Heart left ventricle (tissue), 13 donors: ENCODE measurements around the gene RNLS.

Experiments
- POLR2A ChIP-seq, 2 donors: fragments of 450-650 bp; IDR thresholded peaks; one replicate each; pipeline ENCODE4 v1.6.1; 2017; ENCODE audit warnings: antibody characterized with exemption in 2 of 2, mild to moderate bottlenecking in 2 of 2, moderate library complexity in 2 of 2
- TF ChIP-seq, protein P1 (sequence below), 12 donors: fragments of 200-600 bp; sonication (generic) in 4 of 12; IDR thresholded peaks; one replicate each; pipeline versions ENCODE4 v1.5.0 to v1.8.0; 2018 to 2022; ENCODE audit warnings: antibody characterized with exemption in 12 of 12, mild to moderate bottlenecking in 5 of 12
- donor health status: ischemic (EF 13 %, LVEDD 7.1; RV severe dilation, severe dysfunction).
- donor health status: DM: no; HTN: yes; CAD: no.
- donor health status: DM: no; HTN: no; CAD: no.
- donor health status: ischemic (EF 25% LVEDD 6.9; RV normal size, moderate dysfunction).
- donor health status: ischemic (EF 25% LVEDD 5.7; RV mildly dilated, moderate dysfunction).
- donor health status: ischemic (EF 35%, LVEDD 5.7; RV mildly dilated, moderate dysfunction).
- donor health status: nonischemic (EF 11% LVEDD 7.7; RV severe dilation, severe dysfunction).
- donor health status: DM: yes; HTN: yes; CAD: no.
- donor health status: PGD.
- donor health status: ischemic (EF 29% LVEDD 5.4; RV normal size, mild dysfunction).
- donor health status: nonischemic (EF 23%, LVEDD 6.1; RV moderate dilation, normal function).

DNA sequence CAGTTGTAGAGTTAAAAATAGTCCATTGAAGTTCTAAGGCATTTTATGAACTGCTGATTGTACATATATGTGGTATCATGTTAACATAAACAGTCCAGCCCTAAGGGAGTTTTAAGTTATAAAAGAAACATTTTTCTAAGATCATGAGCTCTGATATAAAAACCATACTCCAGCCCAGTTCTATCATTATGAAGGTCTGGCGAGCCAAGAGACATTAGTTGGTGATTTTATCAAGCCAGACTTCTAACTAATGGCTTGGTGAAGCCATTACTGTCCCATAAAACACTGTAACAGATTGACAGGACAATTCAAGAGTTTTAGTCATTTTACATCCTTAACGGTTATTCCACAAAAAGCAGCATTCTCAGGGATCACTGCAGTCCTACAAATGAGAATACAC is 221.6 kb downstream of the RNLS start:
- TF ChIP-seq, protein P1, sequence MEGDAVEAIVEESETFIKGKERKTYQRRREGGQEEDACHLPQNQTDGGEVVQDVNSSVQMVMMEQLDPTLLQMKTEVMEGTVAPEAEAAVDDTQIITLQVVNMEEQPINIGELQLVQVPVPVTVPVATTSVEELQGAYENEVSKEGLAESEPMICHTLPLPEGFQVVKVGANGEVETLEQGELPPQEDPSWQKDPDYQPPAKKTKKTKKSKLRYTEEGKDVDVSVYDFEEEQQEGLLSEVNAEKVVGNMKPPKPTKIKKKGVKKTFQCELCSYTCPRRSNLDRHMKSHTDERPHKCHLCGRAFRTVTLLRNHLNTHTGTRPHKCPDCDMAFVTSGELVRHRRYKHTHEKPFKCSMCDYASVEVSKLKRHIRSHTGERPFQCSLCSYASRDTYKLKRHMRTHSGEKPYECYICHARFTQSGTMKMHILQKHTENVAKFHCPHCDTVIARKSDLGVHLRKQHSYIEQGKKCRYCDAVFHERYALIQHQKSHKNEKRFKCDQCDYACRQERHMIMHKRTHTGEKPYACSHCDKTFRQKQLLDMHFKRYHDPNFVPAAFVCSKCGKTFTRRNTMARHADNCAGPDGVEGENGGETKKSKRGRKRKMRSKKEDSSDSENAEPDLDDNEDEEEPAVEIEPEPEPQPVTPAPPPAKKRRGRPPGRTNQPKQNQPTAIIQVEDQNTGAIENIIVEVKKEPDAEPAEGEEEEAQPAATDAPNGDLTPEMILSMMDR (IDR thresholded peaks at IDR 0.05) = no peak
- no peak for TF ChIP-seq POLR2A (IDR thresholded peaks at IDR 0.05)
